Neutrophil (primary cell): ENCODE data around the gene FABP6.

ENCODE experiments used
- H3K27ac ChIP-seq: fragments of 200-600 bp; sonication (generic); 2 replicates; pipeline ENCODE4 v1.5.1; 2016; ENCODE audit warnings: mild to moderate bottlenecking, moderate library complexity
- H3K27me3 ChIP-seq: fragments of 200-600 bp; sonication (generic); 2 replicates; pipeline ENCODE4 v1.6.0; 2016; ENCODE audit warnings: mild to moderate bottlenecking
- H3K36me3 ChIP-seq: fragments of 200-600 bp; sonication (generic); 2 replicates; pipeline ENCODE4 v1.5.1; 2017
- H3K4me1 ChIP-seq, 2 experiments: fragments of 200-600 bp in 1 of 2; sonication (generic) in 1 of 2; 1 replicate in 1 of 2; 2 replicates in 1 of 2; pipeline versions ENCODE4 v1.5.1 to v1.6.1; 2013 to 2016; ENCODE audit warnings: low read depth in 1 of 2, low read length in 1 of 2, mild to moderate bottlenecking in 1 of 2, moderate library complexity in 1 of 2; ENCODE audit not compliant: control insufficient read depth in 1 of 2, insufficient read depth in 1 of 2
- H3K4me3 ChIP-seq, 2 experiments: fragments of 200-600 bp in 1 of 2; sonication (generic) in 1 of 2; 1 replicate in 1 of 2; 2 replicates in 1 of 2; pipeline ENCODE4 v1.5.1; 2013 to 2016; ENCODE audit warnings: low read depth in 1 of 2, low read length in 1 of 2, mild to moderate bottlenecking in 1 of 2, moderate library complexity in 1 of 2
- H3K9me3 ChIP-seq: fragments of 200-600 bp; sonication (generic); 2 replicates; pipeline ENCODE4 v1.5.1; 2016
- TF ChIP-seq, protein P1 (sequence below): fragments of 200-600 bp; sonication (generic); IDR thresholded peaks from 2 replicates; pipeline ENCODE4 v1.5.1; 2016; ENCODE audit warnings: antibody characterized with exemption

The FABP6 gene, protein sequence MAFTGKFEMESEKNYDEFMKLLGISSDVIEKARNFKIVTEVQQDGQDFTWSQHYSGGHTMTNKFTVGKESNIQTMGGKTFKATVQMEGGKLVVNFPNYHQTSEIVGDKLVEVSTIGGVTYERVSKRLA

DNA sequence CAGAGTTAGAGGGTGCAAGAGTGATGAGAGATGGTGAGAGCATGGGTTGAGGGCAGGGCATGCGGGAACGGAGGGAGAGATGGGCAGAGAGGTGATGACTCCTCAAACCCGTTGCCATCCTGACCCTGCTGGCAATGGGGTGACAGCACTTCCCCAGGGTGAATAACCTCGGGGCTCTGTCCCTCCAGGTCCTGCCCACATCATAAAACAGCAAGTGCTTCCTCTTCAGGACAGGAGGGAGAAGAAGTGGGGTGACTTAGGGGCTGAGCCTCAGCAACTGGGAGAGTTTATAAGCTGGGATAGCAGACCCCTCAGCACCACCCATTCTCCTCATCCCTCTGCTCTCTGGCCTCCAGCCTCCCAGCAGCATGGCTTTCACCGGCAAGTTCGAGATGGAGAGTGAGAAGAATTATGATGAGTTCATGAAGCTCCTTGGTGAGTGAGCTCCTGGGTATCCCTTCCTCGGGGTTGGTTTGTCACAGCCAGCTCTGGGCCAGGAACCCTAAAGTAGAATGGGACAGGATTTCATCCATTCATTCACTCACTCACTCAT is at the start of gene FABP6:
Gene FABP6, plus strand, starts transcription at position 317 of the 553 bp plus-strand sequence. Its CDS starts 52 bp downstream, at position 369.
- no peak within 1 kb of the TSS for H3K27ac ChIP-seq
- TF ChIP-seq, protein P1, sequence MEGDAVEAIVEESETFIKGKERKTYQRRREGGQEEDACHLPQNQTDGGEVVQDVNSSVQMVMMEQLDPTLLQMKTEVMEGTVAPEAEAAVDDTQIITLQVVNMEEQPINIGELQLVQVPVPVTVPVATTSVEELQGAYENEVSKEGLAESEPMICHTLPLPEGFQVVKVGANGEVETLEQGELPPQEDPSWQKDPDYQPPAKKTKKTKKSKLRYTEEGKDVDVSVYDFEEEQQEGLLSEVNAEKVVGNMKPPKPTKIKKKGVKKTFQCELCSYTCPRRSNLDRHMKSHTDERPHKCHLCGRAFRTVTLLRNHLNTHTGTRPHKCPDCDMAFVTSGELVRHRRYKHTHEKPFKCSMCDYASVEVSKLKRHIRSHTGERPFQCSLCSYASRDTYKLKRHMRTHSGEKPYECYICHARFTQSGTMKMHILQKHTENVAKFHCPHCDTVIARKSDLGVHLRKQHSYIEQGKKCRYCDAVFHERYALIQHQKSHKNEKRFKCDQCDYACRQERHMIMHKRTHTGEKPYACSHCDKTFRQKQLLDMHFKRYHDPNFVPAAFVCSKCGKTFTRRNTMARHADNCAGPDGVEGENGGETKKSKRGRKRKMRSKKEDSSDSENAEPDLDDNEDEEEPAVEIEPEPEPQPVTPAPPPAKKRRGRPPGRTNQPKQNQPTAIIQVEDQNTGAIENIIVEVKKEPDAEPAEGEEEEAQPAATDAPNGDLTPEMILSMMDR, result no peak

DNA sequence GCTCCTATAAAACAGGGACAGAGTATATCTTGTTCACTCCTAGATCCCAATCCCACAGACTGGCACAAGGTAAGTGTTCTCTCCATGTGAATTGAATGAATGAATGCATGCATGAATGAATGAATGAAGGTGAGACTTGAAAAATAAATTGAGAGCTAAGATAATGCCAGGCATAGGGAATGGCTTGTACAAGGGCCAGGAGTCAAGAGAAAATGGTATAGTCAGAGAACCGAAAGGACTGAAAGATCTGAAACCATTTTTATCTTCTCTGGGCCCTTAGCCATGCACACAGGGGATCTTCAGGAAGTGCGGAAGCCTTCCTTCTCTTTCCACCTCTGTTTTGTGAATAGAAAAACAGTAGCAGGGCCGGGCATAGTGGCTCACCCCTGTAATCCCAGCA is 48.4 kb upstream of the FABP6 start:
- TF ChIP-seq, protein P1, result no peak
- Histone ChIP-seq H3K4me3 (no peak overlapping the region), H3K36me3 (no peaks in the 10 kb centered on the region), H3K27ac (no peak overlapping the region), H3K27me3 (no peaks in the 10 kb centered on the region), H3K4me1 (no peaks in the 10 kb centered on the region), H3K9me3 (no peaks in the 10 kb centered on the region)

More for the DNA sequence above, at the start of gene FABP6:
- Histone ChIP-seq H3K4me3 (no peak within 1 kb of the TSS), H3K27me3 (peaks cover 5% of the 10 kb centered on the region), H3K9me3 (no peaks in the 10 kb centered on the region), H3K36me3 (no peaks in the 10 kb centered on the region), H3K4me1 (no peaks in the 10 kb centered on the region)

DNA sequence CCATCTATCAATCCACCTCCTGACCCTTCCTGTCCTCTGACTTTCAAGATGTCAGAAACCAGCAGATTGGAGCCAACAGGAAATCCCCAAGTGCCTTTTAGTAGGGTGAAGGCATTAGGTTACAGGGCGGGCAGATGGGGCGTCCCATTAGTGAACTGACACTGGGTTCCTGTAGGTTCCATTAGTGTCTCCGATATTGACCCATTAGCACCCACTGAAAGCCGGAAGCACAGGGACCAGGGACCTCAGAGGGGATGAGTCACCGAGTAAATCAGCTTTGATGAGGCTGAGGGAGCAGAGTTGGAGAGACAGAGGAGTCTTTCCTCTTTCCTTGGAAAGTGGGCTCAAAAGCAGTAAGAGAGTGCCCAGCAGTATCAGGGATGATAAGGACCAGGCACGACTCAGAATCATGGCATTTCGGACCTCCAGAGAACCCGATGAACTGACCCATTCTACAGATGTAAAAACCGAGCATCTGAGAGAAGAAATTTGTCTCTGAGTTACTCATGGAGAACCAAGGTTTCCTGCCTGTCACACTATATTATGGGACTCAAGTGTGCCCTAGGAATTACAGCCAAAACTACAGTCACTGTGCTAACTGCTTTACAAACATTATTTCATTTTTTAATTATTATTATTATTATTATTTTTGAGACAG is 47.2 kb upstream of the FABP6 start:
- Histone ChIP-seq H3K27ac (no peak overlapping the region), H3K27me3 (no peaks in the 10 kb centered on the region), H3K9me3 (no peaks in the 10 kb centered on the region), H3K36me3 (no peaks in the 10 kb centered on the region), H3K4me1 (no peaks in the 10 kb centered on the region), H3K4me3 (no peak overlapping the region)
- TF ChIP-seq, protein P1, result no peak

DNA sequence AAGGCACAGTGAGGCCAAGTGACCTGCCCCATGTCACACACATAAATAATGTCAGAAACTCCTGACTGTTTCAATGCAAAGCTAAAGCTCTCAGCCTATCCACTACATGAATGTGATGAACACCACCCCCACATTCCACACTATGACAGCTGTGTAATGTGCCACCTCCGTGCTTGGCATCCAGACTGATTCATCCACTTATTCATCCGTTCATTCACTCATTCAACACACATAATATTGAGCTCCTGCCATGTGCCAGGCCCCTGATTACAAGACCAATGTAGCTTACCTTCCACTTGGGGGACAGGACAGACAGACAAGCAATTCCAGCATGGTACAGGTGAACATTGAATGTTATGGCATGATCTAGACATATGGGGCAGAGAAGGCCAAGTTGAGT is 46.2 kb upstream of the FABP6 start:
- TF ChIP-seq, protein P1, result no peak
- H3K36me3 ChIP-seq, result no peaks in the 10 kb centered on the region
- peaks cover 5% of the 10 kb centered on the region for H3K27me3 ChIP-seq
- H3K4me1 ChIP-seq, result peaks cover 0 to 2% of the 10 kb centered on the region in 2 experiments
- H3K27ac ChIP-seq, result no peak overlapping the region
- no peak overlapping the region for H3K4me3 ChIP-seq
- H3K9me3 ChIP-seq, result no peaks in the 10 kb centered on the region

DNA sequence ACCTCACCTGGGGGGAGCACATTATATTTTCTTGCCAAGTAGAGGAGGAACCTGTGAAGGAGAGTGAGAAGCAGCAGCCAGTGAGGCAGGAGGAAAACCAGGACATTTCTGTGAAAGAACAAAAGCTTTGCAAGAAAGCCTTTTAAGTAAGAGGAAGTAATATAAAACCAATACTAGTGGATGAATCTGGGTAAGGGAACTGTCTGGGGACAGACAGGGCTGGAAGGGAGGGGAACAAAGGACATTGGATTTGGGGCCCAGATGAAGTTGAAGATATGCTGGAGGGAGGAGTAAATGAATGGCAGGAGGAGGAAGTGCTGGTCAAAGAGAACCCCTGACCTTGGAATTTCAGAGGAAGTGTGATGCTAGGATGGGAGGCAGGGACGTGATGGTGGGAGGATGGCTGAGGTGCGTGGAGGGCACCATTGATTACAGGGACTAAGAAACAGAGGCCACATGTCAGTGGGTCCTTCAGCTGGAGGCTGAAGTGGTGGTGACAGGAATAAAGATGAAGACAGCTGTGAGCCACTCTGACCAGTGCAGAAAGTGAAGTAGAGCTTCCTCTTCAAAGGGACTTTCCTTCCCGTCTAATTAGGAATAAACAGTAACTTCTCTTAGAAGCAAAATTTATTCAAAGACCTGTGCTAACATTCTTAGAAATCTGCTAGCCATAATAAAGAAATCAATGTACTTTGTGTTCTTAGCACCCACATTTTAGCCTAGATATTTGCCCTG is 43.5 kb upstream of the FABP6 start:
- TF ChIP-seq, protein P1, result no peak
- H3K27ac ChIP-seq, result no peak overlapping the region
- no peaks in the 10 kb centered on the region for H3K9me3 ChIP-seq
- H3K36me3 ChIP-seq, result no peaks in the 10 kb centered on the region
- peaks cover 20% of the 10 kb centered on the region for H3K27me3 ChIP-seq
- peaks cover 4 to 8% of the 10 kb centered on the region in 2 experiments for H3K4me1 ChIP-seq
- H3K4me3 ChIP-seq, result no peak overlapping the region
